Stimulated activated CD8-positive, alpha-beta memory T cell treated with anti-CD3 and anti-CD28 coated beads, Interleukin-4, amount 100 ng/mL, for 4 hours (primary cell): ENCODE measurements around the gene GM2A.
"Not testable (repeated sequence)": the region's sequence is repeated elsewhere in the genome, so short reads cannot be mapped to it uniquely, and the experiment has no call there.

ENCODE experiments used
- DNase-seq, 2 donors: peaks; one replicate each; pipeline ENCODE4 v3.0.0-alpha.2; 2020; ENCODE audit warnings: low read depth in 2 of 2, low spot score in 1 of 2

The GM2A gene

GRCh38 chr5:151284392-151284967, 31.5 kb downstream of the GM2A start:
- DNase-seq: no peak

DNA sequence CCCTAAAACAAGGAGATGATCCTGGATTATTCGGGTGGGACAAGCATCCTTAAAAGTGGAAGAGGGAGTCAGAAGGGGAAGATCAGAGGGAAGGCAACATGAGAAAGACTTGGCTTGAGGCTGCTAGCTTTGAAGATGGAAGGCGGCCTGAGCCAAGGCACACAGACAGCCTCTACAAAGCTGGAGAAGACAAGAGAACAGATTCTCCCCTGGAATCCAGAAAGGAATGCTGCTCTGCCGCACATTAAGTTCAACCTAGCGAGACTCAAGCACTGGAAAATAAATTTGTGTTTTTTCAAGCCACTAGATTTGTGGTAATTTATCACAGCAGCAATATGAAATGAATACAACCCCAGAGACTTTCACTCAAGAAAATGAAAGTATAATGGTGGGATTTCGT, 32.7 kb downstream of the GM2A start:
- DNase-seq: no peak

DNA sequence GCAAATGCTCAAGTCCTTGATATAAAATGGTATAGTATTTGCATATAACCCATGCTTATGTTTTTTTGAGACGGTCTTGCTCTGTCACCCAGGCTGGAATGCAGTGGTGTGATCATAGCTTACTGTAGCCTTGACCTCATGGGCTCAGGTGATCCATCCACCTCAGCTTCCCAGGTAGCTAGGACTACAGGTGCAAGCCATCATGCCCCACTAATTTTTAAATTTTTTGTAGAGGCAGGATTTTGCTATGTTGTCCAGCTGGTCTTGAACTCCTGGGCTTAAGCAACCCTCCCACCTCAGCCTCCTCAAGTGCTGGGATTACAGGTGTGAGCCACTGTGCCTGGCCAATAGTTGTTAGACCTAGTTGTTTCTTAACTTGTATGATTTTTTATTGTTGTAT, 33.3 kb downstream of the GM2A start:
- no peak for DNase-seq

GRCh38 chr5:151288180-151288579, 35.2 kb downstream of the GM2A start:
- DNase-seq: no peak

DNA sequence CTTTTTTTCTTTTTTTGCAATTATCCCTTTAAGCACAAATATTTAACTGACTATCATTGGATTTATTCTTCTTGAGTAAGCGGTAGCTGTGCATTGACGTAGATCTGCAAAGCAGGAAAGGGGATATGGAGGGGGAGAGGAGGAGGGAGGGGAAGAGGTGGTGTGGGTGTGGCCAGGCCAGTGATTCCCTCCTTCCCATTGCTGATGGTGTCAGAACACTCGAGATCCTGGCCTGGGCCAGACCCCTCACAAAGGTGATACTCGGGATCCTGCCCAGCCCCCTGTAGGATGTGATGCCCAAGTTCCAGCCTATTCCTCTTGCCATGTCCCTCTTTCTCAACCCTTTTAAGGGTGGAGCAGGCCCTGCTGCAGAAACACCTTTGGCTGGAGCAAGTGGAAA, 40.6 kb downstream of the GM2A start:
- DNase-seq: no peak

DNA sequence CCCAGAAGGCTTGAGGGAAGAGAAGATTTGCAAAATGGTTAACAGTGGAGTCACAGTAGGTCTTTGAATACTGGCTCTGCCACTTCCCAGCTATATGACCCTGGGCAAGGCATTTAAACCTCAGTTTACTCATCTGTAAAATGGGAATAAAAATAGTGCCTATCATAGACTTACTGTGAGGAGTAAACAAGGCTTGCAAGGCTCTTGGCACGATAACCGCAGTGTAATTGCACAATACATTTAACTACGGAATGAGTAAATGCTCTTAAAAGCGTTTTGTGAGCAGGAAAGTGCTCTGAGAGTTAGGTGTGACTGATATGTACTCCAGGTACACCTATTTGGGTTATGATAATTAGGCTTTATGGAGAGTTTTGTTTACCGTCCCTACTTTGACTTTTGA, 42.2 kb downstream of the GM2A start:
- DNase-seq: no peak

DNA sequence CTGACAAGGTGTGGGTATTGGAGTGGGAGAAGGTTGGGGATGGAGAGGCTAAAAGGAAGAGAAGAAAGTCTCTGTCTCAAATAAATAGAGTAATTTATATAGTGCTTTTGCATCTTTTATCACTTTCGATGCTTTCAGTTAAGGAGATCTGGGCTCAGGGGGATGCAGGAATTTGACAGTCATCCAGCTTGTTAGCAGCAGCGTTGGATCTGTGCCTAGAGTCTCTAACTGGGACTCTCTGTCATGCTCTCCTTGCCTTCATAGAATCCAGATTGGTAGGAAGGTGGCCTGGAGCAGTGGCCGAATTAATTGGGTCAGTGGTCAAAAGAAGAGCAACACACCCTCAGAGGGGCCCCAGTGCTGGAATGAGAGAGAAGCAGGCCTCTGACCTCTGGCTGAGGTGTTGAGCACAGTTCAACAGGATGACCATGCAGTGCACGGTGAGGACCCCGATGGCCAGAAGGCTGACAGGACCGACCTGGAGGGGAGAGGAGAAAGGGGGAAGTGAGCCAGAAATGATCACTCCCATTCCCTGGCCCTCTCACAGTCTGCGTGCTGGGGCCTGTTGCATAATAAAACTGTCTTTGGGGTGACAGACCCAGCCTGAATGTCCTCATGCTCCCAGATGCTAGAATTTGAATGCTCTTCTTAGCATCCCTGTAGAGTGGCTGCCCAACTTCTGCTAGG, 42.9 kb downstream of the GM2A start:
- DNase-seq: no peak

GRCh38 chr5:151296478-151296830, 43.5 kb downstream of the GM2A start:
- no peak for DNase-seq

DNA sequence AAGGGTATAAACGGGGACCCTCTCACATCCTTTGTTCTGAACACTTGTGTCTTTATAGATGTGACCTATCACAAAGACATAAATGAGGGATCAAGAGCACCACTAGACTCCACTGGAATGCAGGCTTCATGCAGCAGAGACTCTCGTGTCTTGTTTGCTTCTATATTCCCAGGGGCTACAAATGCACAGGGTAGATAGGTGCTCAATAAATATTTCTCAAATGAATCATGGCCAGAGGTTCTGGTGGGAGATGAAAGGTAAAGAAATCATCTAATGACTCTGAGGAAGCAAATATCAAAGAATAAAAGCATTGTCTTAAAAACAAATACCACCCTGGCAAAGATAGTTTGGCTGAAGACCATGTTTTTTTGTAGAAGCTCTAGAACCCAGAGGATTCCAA, 44.0 kb downstream of the GM2A start:
- no peak for DNase-seq

- DNase-seq: no peak
Observed at GRCh38 chr5:151298063-151298855, 45.3 kb downstream of the GM2A start.

GRCh38 chr5:151303666-151304065, 50.7 kb downstream of the GM2A start, which contains the start of gene SLC36A3:
TSS of gene SLC36A3 (minus strand) at chr5:151303766. CDS start at chr5:151303354, 412 bp downstream.
- no peak for DNase-seq

DNA sequence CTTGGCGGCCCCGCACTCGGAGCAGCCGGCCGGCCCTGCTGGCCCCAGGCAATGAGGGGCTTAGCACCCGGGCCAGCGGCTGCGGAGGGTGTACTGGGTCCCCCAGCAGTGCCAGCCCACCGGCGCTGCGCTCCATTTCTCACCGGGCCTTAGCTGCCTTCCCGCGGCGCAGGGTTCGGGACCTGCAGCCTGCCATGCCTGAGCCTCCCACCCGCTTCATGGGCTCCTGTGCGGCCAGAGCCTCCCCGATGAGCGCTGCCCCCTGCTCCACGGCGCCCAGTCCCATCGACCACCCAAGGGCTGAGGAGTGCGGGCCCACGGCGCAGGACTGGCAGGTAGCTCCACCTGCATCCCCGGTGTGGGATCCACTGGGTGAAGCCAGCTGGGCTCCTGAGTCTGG, 56.3 kb downstream of the GM2A start:
- not testable (repeated sequence) for DNase-seq

DNA sequence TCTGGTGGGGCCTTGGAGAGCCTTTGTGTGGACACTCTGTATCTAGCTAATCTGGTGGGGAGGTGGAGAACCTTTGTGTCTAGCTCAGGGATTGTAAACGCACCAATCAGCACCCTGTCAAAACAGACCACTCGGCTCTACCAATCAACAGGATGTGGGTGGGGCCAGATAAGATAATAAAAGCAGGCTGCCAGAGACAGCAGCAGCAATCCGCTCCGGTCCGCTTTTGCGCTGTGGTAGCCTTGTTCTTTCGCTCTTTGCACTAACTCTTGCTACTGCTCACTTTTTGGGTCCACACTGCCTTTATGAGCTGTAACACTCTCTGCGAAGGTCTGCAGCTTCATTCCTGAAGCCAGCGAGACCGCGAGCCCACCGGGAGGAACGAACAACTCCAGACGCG, 56.8 kb downstream of the GM2A start:
- DNase-seq: not testable (repeated sequence)

GRCh38 chr5:151310932-151311331, 57.9 kb downstream of the GM2A start:
- DNase-seq: no peak

DNA sequence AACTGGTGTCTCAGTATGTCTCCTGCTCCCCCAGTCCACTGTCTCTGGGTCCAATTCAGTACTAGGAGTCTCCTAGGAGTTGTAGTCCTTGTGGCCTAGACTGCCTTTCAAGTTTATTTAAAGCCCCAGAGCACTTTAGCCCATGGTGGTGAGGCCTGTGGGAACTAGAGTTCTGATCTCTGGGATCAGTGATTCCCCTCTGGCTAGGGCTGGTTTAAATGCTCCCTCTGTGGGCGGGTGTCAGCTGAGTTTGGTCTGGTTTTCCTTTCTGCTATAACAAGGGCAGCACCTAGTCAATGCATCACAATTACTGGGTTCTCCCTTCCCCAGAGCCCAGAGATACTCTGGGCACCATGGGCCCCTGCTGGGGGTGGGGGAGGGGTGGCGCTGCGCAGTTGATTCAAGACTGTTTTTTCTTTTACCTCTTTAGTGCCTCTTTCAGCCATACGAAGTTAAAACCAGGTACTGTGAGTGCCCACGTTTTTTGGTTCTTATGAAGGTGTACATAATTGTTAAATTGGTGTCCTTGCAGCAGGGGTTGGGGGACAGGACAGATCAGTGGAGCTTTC, 59.9 kb downstream of the GM2A start:
- DNase-seq: no peak

GRCh38 chr5:151313357-151313756, 60.4 kb downstream of the GM2A start:
- no peak for DNase-seq

- DNase-seq: peak in 1 of 2 donors; percentile 7
Observed at GRCh38 chr5:151315998-151316597, 63.1 kb downstream of the GM2A start.

GRCh38 chr5:151317871-151318270, 64.9 kb downstream of the GM2A start:
- DNase-seq: no peak

GRCh38 chr5:151318850-151319732, 66.1 kb downstream of the GM2A start:
- DNase-seq: no peak
